Endometrial microvascular endothelial cells (primary cell): ENCODE data around the gene EXT2. TPM values are rescaled to one million over a fixed set of nuclear protein-coding genes. Genes with fewer than 3 reads are reported as not detected.

Experiments used
- in situ Hi-C: cut with HindIII; loops from 2 replicates; pipeline ENCODE4 v1.10.0; 2017; ENCODE audit warnings: low sequenced_read_pairs, low pct_unique_long_range_greater_than_20kb; ENCODE audit errors: inconsistent ontology term
- total RNA-seq: library from RNA; depleted of rRNA; stranded (reverse); fragments of >200 nt; gene quantifications from one replicate; pipeline ENCODE4 v1.2.3, GENCODE V29; 2015; ENCODE audit errors: inconsistent ontology term

Gene EXT2
- total RNA-seq, 1 donor from 2014 or later, result 97.4 TPM

DNA sequence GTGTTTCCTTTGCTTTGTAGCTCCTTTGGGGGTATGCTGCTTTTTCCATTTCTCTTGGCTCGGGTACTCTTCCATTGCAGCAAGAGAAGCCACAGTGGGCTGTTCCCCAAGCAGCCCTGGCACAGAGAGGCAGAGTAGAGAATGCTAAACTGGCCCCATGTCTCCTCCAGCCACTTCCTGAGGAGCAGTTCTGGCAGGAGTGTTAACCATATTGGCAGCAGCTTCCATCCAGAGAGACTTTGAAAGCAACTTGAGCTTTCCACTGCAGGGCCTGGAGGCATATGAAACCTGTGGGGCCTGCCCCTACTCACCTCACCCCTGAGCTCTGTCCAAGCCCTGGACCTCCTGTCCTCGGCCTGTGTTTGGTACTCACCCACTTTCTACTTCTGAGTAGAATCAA lies 152.6 kb downstream of the EXT2 start:
- in situ Hi-C loops, result no loop called here

DNA sequence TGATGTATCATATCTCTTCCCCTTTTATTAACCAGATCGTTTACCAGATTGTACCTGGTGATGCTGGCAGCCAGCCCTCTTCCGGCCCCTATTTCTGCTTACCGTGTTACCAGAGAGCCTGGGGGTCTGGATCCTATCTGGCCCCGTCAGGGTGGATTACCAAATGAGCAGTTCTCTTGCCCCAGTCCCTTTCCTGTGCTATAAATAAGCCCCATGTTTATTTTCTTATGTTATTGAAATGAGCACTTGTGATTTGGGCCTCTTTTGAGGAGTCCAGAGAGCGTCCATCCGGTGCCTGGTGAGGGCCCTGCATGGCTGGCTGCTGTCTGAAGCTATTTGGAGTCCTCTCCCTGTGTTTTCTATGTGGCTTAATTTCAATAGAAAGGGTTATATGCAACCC lies 154.9 kb downstream of the EXT2 start:
- in situ Hi-C loops, result no loop called here

DNA sequence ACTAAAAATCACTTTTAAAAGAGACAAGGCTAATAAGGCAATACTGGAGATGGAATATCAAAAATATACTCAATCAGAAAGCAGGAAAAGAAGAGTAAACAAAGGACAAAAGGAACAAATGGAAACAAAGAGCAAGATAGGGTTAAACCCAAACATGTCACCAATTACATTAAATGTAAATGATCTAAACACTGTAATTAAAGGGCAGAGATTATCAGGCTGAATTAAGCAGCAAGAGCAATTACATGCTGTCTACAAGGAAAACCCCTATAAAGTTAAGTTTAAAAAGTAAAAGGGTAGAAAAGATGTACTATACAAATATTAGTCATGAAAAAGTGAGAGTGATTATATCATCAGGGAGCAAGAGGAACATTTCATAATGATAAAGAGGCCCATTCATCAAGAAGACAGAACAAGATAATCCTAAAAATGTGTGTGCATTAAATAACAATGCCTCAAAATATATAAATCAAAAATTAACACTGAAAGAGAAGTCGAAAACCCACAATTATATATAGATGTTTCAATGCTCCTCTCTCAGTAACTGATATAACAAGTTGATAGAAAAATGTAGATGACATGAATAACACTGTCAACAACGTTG lies 157.6 kb downstream of the EXT2 start:
- in situ Hi-C loops, result no loop called here

DNA sequence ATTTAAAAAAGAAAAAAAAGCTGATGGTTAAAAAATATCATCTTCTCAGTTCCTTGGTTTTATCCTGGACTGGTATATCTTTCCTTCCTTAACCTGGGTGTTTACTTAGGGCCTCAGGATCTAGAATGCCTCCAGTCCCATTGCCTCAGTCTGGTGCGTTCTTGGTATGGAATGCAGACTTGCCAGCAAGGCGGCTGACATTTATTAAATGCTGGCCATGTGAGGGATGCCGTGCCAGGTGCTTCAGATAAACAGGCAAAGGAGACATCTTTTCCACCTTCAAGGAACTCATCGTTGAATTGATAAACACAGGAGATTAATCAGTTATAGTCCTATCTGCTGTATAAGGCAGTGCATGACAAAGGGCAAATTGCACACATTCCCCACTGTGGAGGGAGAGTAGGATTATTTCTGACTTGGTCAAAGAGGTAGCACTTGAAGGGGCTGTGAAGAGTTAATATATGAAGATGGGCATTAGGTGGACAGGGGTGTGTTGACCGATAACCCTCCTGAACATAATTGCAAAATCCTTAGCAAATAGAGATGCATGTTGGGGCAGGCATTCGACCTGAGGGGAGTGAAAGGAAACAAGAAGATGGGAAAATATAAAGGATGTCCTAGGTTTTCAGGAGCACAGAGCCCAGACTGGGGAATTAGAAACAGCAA lies 160.1 kb downstream of the EXT2 start:
- in situ Hi-C loops, result no loop called here

DNA sequence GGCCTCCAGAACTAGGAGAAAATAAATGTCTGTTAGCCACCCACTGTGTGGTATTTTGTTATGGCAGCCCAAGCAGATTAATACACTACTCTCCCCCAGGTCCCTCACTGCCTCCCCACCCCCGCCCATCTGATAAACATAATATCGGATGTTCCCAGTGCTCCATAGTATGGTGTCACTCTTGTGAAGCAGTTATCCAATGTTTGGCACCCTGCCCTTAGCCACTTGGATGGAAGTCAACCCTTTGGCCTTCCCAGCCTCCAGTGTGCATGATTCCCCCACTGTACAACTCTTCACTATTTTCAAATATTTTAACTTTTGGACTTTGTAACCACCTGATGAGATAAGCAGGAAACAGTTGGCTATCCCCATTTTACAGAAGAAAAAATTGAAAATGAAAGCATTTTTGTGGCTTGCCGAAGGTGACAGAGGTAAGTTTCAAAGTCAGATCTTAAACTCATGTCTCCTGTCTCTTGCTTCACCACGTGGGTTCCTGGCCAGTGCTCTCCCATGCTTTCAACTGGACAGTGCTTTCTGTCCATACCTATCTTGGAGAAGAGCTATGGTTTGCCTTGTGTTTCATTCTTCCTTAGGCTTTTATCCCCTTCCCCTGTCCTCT lies 161.3 kb downstream of the EXT2 start:
- in situ Hi-C loops, result no loop called here

DNA sequence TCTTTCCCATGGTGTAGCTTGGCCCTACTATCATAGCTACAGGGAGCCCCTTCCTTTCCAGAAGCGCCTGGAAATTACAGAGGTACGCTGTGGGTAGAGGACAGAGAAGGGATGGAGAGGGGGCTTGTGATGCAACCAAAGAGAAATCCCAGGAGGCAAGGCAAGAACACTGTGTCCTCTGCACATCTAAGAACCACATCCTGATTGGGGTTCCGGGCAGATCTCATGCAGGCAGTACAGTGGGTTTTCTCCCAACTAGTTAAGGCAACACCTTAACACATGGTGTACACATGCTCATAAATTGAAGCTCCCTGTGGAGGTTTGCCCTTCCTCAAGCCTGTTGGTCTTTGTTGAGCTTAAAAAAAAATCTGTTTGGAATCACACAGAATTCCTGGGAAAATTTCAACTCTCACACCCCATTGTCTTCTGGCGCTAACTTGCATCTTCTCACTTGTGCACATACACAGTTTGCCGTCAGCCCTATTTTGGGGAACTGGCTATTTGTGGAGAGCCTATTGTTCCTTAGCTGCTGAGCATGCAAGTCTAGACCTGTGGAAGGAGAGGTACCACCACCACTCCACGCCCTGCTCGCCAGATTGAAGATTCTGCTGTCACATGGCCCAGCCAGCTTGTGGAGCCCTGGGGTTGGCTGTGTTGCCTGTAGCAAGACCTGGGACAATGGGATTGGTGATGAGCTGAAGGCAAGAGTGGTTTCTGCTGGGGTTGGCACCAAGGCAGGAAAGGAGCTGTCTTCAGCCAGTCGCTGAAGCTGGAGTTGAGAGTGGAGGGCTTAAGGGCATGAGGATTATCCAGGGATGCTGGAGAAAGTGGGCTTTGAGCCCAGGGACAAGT lies 162.1 kb downstream of the EXT2 start:
- in situ Hi-C loops, result no loop called here

DNA sequence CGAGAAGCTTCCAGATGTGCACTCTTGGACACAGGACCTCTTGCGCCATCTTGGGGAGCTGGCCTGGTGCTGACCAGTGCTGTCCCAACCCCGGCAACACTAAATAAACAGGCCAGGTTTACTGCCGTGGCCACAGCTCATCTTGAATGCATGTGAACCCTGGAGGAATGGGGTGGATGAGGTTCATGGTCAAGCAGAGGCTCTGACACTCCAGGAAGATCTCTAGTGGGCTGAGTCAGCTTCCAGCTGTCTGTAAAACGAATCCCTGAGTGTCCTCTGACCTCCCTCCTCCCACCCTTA lies 162.7 kb downstream of the EXT2 start:
- in situ Hi-C loops, result no loop called here

DNA sequence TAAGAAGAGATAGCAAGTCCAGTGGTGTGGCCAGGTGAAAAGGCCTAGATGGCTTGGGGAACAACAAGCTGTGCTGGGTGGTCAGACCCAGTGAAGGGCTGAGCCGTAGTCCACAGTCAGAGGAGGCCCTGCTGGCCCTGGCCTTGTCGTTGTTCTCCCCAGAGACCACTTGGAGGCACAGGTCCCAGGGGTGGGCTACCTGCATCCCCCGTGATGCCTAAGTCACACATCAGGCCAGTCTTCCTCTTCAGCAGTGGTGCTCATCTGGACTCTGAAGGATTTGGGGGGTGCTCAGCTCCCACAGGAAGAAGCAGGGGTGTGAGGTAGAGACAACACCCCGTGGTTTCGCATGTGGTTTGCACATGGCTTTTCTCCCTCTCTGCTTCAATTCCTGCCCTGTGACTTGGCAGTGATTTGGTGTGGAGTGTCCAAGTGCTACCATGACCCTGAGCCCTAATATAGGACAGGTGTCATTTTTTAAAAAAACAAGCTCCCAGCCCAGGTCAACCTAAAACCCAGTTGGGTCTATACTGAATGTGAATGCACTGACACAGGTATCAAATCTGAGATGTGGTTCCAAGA lies 163.5 kb downstream of the EXT2 start:
- in situ Hi-C loops, result no loop called here

DNA sequence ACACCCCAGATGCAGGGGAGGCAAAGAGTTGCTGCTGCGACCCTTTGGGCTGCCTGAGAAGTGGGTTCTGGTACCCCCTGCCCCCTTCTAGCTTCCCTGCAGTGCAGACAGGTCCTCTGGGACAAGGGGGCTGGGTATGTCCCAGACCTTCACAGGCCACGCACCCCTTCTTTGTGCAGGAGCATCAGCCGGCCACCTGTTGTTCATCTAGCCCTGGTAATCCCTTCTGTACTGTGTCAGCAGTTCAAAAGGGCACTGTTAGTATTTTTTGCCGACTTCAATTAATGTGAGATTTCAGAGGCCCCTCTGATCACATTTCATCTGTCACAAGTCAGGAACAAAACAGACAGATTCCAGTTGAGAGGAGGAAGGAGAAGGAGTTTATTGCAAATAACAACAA lies 164.6 kb downstream of the EXT2 start:
- in situ Hi-C loops, result no loop called here

DNA sequence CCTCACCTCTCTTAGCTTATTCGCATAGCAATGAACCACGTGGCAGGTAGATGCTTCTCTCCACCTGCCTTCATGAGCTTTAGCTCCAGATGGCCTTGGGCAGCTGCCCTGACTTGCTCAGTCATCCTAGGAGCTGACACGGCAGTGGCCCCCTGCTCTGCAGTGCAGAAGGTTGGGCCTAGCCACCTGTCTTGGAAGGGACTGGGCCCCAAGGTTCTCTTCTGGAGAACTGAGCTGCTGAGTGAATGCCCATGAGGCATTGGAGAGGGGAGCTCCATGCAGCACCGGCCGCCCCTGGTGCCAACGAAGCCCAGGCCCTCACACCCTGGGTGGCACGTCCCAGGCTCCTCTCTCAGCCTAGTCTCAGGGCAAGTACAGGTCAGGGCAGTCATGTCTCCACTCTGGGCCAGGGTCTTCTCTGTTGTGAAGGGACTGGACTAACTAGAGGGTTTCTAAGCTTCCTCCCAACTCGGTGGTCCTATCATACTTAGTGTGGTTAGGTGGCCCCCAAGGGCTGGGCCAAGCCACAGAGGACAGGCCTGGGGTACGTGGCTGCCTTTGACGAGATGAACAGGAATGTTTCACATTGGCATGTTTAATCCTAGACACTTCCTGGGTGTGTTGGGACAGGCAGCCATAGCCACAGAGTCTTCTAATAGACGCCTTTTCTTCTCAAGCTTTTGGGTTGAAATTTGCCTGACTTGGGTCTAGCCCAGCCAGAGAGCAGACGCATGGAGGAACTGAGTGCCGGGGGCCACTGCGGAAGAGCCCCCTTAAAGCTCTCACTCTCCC lies 166.5 kb downstream of the EXT2 start:
- in situ Hi-C loops, result no loop called here

DNA sequence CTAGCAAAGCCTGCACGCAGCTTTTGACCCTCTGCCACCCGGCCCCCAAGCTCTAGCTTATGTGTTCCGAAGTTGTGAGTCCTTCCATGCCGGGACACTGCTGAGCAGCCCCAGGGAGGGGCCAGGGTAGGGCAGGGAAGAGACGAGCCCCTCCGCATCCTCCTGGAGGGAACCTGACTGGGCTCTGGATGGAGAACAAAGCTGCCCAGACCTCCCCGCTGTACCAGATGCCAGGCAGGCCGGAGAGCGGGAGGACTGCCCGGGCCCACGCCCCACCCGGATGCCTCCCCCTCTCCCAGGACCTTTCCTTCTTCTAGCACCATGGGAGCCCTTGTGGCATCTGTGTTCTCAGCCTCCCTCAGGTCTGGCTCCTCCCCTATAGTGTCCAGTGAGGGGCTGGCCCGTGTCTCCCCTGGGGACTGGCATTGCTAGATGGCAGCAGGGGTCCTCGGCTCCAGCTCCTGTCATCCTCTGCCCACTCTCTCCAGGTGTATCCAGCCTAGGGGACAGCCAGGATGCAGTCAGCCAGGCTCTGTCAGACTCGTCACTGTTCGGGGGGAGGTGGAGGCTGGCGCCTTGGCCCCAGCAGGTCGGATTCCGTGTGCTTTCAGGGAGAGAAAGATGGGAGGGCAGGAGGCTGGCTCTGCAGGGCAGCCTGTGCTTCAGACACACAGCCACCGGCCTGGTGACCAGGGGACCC lies 168.4 kb downstream of the EXT2 start:
- in situ Hi-C loops, result no loop called here

DNA sequence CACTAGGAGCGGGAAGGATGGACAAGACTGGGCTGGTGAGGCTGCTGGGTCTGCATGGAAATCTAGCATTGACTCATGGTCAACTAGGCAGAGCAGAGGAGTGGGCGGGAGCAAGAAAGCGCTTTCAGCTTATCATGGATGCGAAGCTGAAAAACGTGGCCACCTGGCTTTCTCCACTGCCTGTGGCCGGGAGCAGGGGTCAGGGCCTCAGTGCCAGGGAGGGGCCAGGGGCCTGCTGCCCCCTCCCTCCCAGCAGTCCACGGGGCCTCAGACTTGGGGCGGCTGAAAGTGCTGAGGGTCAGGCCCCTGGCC lies 168.9 kb downstream of the EXT2 start:
- in situ Hi-C loops, result no loop called here

DNA sequence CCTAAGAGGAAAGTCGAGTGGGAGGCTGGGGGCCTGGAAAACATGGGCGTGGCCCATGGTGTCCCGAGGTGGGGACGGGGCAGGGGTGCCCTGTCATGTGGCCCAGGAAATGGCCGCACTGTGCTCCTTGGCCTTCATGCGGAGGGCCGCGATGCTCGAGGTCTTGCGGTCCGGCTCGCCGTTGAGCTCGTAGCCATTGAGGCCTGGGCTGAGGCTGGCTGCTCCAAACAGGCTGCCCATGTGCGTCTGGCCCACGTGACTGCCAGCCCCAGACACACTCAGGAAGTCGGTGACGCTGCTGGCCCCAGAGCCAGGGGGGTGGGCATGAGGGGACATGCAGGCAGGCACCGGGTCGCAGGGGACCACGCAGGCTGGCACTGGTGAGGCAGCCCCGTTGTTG lies 169.3 kb downstream of the EXT2 start:
- in situ Hi-C loops, result no loop called here

DNA sequence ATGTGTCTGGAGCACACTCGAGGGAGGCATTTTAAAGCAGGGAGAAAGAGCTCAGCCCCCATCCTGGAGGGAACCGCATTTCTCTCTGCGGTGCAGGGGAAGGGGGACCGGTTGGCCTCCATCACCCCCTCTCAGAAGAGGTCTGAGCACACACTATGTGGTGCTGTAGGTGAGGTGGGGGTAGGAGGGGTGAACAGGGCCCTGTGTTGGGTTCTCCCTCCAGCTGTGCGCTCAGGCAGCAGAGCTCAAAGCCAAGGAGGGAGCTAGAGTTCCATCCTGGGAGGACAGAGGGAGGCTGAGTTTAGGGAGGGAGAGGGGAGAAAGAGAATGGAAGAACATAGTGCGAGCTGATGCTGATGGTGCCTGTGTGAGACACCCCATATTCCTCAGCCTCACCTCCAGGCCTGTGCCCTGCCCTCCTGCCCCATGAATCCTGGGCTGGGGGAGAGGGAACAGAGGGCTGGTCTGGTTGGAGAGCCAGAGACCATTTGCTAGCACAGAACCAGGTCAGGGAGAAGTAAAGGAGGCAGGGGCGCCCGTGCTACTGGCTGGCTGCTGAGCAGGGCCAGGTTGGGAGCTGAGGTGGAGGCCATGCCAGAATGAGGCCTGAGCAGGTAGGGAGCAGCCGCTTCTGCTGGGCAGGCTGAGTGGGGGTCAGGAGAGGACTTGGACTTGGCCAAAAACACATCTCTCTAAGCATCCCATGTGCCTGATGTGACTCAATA lies 170.7 kb downstream of the EXT2 start:
- in situ Hi-C loops, result no loop called here

DNA sequence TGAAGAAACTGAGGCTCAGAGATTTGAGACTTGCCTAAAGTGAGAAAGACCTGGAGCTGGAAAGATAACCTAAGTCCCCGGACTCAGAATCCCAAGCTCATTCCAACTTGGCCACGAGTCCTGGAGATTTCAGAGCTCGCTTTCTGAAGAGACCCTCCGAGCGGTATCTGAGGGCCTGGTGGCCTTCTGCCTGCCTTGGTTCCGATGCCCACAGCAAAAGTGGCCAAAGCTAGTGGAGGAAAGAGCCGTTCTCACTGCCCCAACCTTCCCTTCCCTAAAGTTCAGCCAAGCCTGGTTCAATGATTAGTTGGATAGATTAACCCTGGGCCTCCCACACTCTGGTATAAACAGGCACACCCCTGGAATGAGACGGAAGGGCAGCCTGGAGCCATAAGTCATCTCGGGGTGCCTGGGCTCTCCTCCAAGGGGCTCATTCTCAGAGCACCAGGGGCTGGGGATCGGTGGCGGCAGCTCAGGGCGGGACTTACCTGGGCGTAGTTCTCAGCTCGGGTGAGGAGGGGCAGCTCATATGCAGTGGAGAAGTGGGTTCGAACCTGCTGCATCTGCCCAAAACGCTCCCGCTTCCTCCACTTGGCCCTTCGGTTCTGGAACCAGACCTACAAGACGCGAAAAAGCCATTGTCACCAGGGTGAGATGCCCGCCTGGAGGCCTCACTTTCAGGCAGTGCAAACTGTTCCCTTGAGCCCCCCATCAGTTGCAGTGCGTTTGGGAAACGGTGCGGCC lies 171.7 kb downstream of the EXT2 start:
- in situ Hi-C loops, result no loop called here

DNA sequence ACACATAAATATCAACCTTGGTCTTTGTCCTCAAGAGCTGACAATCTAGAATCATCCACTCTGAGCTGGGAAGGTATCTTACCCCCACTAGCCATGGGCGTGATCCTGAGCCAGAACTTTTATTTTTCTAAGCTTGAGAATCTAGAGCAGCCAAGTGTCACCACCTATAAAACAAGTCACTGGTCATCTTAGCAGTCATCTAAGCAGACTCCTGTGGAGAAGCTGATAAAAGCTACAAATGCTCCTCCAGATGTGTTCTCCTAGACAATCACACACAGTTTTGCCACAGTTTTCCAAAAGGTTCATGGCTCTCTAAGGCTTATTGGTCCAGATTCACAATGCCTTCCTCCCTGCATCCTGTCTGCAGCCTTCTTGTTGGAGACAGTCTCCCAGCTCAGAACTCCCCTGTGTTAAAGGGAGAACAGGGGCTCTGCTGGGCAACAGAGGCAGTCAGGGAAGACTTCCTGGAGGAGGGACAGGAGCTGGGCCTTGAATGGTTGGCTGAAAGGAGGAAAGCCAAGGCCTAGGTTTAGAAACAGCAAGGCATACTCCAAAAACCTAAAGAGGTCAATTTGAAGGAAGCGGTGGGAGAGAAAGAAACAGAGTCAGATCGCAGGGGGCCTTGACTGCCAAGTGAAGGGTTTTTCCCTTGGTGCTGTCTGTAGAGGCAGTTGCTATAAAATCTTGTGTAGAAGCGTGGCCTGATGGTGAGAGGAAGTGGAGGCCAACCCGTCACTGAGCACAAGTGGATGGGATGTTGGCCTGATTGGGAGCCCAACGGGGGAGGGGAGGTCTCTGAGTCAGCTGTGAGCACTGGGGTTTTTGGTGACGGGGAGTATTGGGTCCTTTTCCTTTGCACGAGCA lies 172.5 kb downstream of the EXT2 start:
- in situ Hi-C loops, result no loop called here
